Natural killer cell (primary cell): ENCODE data around the gene USP6NL. TPM values are rescaled to one million over a fixed set of nuclear protein-coding genes. Genes with fewer than 3 reads are reported as not detected.

Source experiments
- ATAC-seq, 3 donors: fragments of 150-1000 bp in 2 of 3; fragments of 200-7000 bp in 1 of 3; cut with Tn5 transposase; 1 replicate in 1 of 3; 2 replicates in 2 of 3; pipeline ENCODE4 v1.10.0; 2021; ENCODE audit warnings: mild to moderate bottlenecking in 2 of 3, moderate library complexity in 2 of 3
- DNase-seq, 2 donors: peaks; one replicate each; pipeline versions ENCODE4 v3.0.0 to v3.0.0-alpha.2; 2013 to 2021; ENCODE audit warnings: mixed read lengths in 1 of 2
- H3K27ac ChIP-seq: one replicate; pipeline ENCODE4 v1.5.1; 2013; ENCODE audit warnings: mild to moderate bottlenecking, low read length
- H3K27me3 ChIP-seq: one replicate; pipeline ENCODE4 v1.6.1; 2013; ENCODE audit warnings: low read length; ENCODE audit not compliant: control insufficient read depth, insufficient read depth
- H3K36me3 ChIP-seq: one replicate; pipeline ENCODE4 v1.6.1; 2013; ENCODE audit warnings: low read length; ENCODE audit not compliant: control insufficient read depth, insufficient read depth
- H3K4me1 ChIP-seq: one replicate; pipeline ENCODE4 v1.6.1; 2013; ENCODE audit warnings: low read length; ENCODE audit not compliant: control insufficient read depth, insufficient read depth
- H3K4me3 ChIP-seq: one replicate; pipeline ENCODE4 v1.5.1; 2013; ENCODE audit warnings: low read length
- H3K9me3 ChIP-seq: one replicate; pipeline ENCODE4 v1.6.1; 2013; ENCODE audit warnings: low read length; ENCODE audit not compliant: control insufficient read depth, insufficient read depth
- H3K27ac Mint-ChIP-seq, 2 donors: one replicate each; pipeline ENCODE4 v1.8.0; 2022; ENCODE audit warnings: mild to moderate bottlenecking in 2 of 2, mixed read lengths in 2 of 2, moderate library complexity in 1 of 2
- H3K27me3 Mint-ChIP-seq, 2 donors: one replicate each; pipeline ENCODE4 v1.8.0; 2022; ENCODE audit warnings: low read depth in 2 of 2, mixed read lengths in 2 of 2
- H3K36me3 Mint-ChIP-seq: one replicate; pipeline ENCODE4 v1.8.0; 2022; ENCODE audit warnings: mixed read lengths
- H3K4me1 Mint-ChIP-seq, 2 donors: one replicate each; pipeline ENCODE4 v1.8.0; 2022; ENCODE audit warnings: mixed read lengths in 2 of 2
- H3K4me3 Mint-ChIP-seq: one replicate; pipeline ENCODE4 v1.8.0; 2022; ENCODE audit warnings: mild to moderate bottlenecking, moderate library complexity, mixed read lengths
- H3K9me3 Mint-ChIP-seq, 2 donors: one replicate each; pipeline ENCODE4 v1.8.0; 2022; ENCODE audit warnings: mixed read lengths in 2 of 2
- CTCF ChIP-seq: fragments of 200-600 bp; IDR thresholded peaks from one replicate; pipeline ENCODE4 v1.8.0; 2022; ENCODE audit warnings: antibody characterized with exemption
- WGBS: methylation state at CpG from one replicate; pipeline ENCODE4 v1.1.7; 2013; ENCODE audit warnings: missing lambda C conversion rate; ENCODE audit not compliant: insufficient coverage; 5-methylcytosine and 5-hydroxymethylcytosine counted together
- intact Hi-C: fragments of 100-400 bp; cut with micrococcal nuclease; formaldehyde crosslinking; loops from one replicate; pipeline ENCODE4 v1.14.2; 2022
- total RNA-seq, 4 donors: library from RNA; stranded (reverse); fragments of 120-200 nt in 1 of 4; gene quantifications; one replicate each; pipeline versions ENCODE4 v1.2.3 to v1.2.4, GENCODE V29; 2013 to 2022

USP6NL gene
- total RNA-seq, 3 donors from 2014 or later (not counting 1 experiment from before 2014, with no cell fraction given) = 2.3 to 3.7 (median 2.5) TPM

DNA sequence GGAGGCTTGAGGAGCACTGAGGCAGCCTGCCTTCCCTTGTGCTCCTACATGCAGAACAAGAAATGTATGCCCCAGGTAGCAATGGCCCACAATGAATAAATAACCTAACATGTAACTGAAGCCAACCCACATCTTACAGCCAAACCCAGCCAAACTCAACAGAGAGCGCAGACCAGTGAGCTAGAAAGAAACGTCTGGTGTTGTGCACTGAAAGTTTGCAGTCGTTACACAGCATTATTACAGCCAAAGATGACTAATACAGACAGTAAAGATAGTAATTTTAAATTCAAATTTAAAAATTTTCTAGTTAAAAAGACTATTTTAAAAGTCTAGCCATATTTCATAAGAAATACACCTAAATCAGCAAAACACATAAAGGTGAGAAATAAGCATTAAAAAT lies 11.2 kb downstream of the USP6NL start:
- Histone ChIP-seq H3K27ac (no peak overlapping the region), H3K9me3 (no peaks in the 10 kb centered on the region), H3K36me3 (no peaks in the 10 kb centered on the region), H3K4me3 (no peak overlapping the region), H3K4me1 (no peaks in the 10 kb centered on the region), H3K27me3 (no peaks in the 10 kb centered on the region)
- Mint-ChIP-seq H3K4me1 (no peaks in the 10 kb centered on the region), H3K9me3 (no peaks in the 10 kb centered on the region), H3K27ac (no peak overlapping the region), H3K4me3 (no peak overlapping the region), H3K27me3 (peaks cover 0 to 3% of the 10 kb centered on the region in 2 donors), H3K36me3 (no peaks in the 10 kb centered on the region)
- TF ChIP-seq CTCF = no peak
- intact Hi-C loops = no loop called here
- 100% methylated on average over 1 of the region's 3 CpGs for WGBS
- no peak for DNase-seq
- ATAC-seq = no peak

GRCh38 chr10:11598712-11599397 lies 12.6 kb downstream of the USP6NL start:
- Mint-ChIP-seq H3K36me3 (no peaks in the 10 kb centered on the region), H3K9me3 (no peaks in the 10 kb centered on the region), H3K4me3 (no peak overlapping the region), H3K27ac (no peak overlapping the region), H3K27me3 (peaks cover 7 to 9% of the 10 kb centered on the region in 2 donors), H3K4me1 (no peaks in the 10 kb centered on the region)
- no peak overlapping the region for H3K4me3 ChIP-seq
- H3K36me3 ChIP-seq = no peaks in the 10 kb centered on the region
- no peaks in the 10 kb centered on the region for H3K27me3 ChIP-seq
- no peak for ATAC-seq
- no peak overlapping the region for H3K27ac ChIP-seq
- no peaks in the 10 kb centered on the region for H3K4me1 ChIP-seq
- H3K9me3 ChIP-seq = no peaks in the 10 kb centered on the region
- TF ChIP-seq CTCF = no peak
- 59% methylated on average over 7 of the region's 8 CpGs for WGBS
- intact Hi-C loops = no loop called here
- DNase-seq = no peak

- no peaks in the 10 kb centered on the region for H3K9me3 ChIP-seq
- Mint-ChIP-seq H3K4me1 (no peaks in the 10 kb centered on the region), H3K27ac (no peak overlapping the region), H3K4me3 (no peak overlapping the region), H3K36me3 (no peaks in the 10 kb centered on the region), H3K27me3 (peaks cover 7 to 12% of the 10 kb centered on the region in 2 donors), H3K9me3 (no peaks in the 10 kb centered on the region)
- no peak overlapping the region for H3K4me3 ChIP-seq
- no peak for DNase-seq
- 96% methylated on average over 3 of the region's 3 CpGs for WGBS
- no peak for TF ChIP-seq CTCF
- intact Hi-C loops = no loop called here
- no peaks in the 10 kb centered on the region for H3K4me1 ChIP-seq
- H3K27me3 ChIP-seq = no peaks in the 10 kb centered on the region
- H3K36me3 ChIP-seq = no peaks in the 10 kb centered on the region
- ATAC-seq = no peak
- H3K27ac ChIP-seq = no peak overlapping the region
Measured at GRCh38 chr10:11597470-11597869, 14.0 kb downstream of the USP6NL start.

- Mint-ChIP-seq H3K27ac (no peak overlapping the region), H3K4me3 (no peak overlapping the region), H3K27me3 (peaks cover 7 to 12% of the 10 kb centered on the region in 2 donors), H3K4me1 (no peaks in the 10 kb centered on the region), H3K36me3 (no peaks in the 10 kb centered on the region), H3K9me3 (no peaks in the 10 kb centered on the region)
- TF ChIP-seq CTCF = no peak
- Histone ChIP-seq H3K4me1 (no peaks in the 10 kb centered on the region), H3K4me3 (no peak overlapping the region), H3K27me3 (no peaks in the 10 kb centered on the region), H3K9me3 (no peaks in the 10 kb centered on the region), H3K27ac (no peak overlapping the region), H3K36me3 (no peaks in the 10 kb centered on the region)
- ATAC-seq (no peak), DNase-seq (no peak)
- WGBS = 31% methylated on average over 1 of the region's 1 CpG
- intact Hi-C loops = no loop called here
Measured at GRCh38 chr10:11595395-11595692, 16.1 kb downstream of the USP6NL start.
